Right lobe of liver (tissue), 6 donors: ENCODE data around the gene VNN1. TPM values are rescaled to one million over a fixed set of nuclear protein-coding genes. Genes with fewer than 3 reads are reported as not detected.

Source experiments
- ATAC-seq, 4 donors: fragments of 200-7000 bp; cut with Tn5 transposase; one replicate each; pipeline ENCODE4 v1.9.1; 2020; ENCODE audit warnings: mild to moderate bottlenecking in 4 of 4, moderate library complexity in 4 of 4
- DNase-seq, 3 donors: peaks; one replicate each; pipeline ENCODE4 v3.0.0-alpha.2; 2020
- H3K27ac ChIP-seq, 3 donors: fragments of 200-600 bp; one replicate each; pipeline ENCODE4 v1.8.0; 2022
- H3K27me3 ChIP-seq, 2 donors: fragments of 200-600 bp; one replicate each; pipeline ENCODE4 v1.8.0; 2022
- H3K36me3 ChIP-seq, 4 donors: fragments of 200-600 bp; sonication (generic) in 1 of 4; one replicate each; pipeline versions ENCODE4 v1.5.1 to v1.8.0; 2017 to 2022; ENCODE audit warnings: control low read depth in 1 of 4
- H3K4me1 ChIP-seq, 4 donors: fragments of 200-600 bp; sonication (generic) in 1 of 4; one replicate each; pipeline versions ENCODE4 v1.5.1 to v1.8.0; 2017 to 2022; ENCODE audit warnings: control low read depth in 1 of 4
- H3K4me3 ChIP-seq, 3 donors: fragments of 200-600 bp; one replicate each; pipeline ENCODE4 v1.8.0; 2022
- H3K9me3 ChIP-seq, 4 donors: fragments of 200-600 bp; sonication (generic) in 1 of 4; one replicate each; pipeline versions ENCODE4 v1.5.1 to v1.8.0; 2017 to 2022; ENCODE audit warnings: control low read depth in 1 of 4
- CTCF ChIP-seq, 4 donors: fragments of 200-600 bp in 3 of 4; fragments of 450-650 bp in 1 of 4; IDR thresholded peaks; one replicate each; pipeline versions ENCODE4 v1.5.1 to v1.8.0; 2016 to 2022; ENCODE audit warnings: antibody characterized with exemption in 4 of 4, mild to moderate bottlenecking in 2 of 4
- POLR2A ChIP-seq: fragments of 450-650 bp; IDR thresholded peaks from one replicate; pipeline ENCODE4 v1.6.1; 2017; ENCODE audit warnings: antibody characterized with exemption, mild to moderate bottlenecking
- WGBS: methylation state at CpG from one replicate; pipeline ENCODE4 v1.1.6; 2018; ENCODE audit warnings: low coverage, low lambda C conversion rate; ENCODE audit not compliant: insufficient coverage; ENCODE audit errors: missing lambda C conversion rate; 5-methylcytosine and 5-hydroxymethylcytosine counted together
- intact Hi-C, 2 donors: fragments of 100-400 bp; cut with DNase I; formaldehyde crosslinking; loops; one replicate each; pipeline versions ENCODE4 v1.11.2 to v1.14.1; 2022
- long read RNA-seq: library from polyadenylated mRNA; unstranded; transcript quantifications from one replicate; pipeline ENCODE4 v2.0.0, GENCODE V29; 2019
- total RNA-seq, 6 experiments: library from RNA; depleted of rRNA in 2 of 6; stranded (reverse); fragments of >200 nt in 2 of 6; fragmentation: NEBNext Ultra II Directional in 3 of 6; extraction: Animal tissue kit (Norgen Biotek cat#: 25700) in 3 of 6; gene quantifications; one replicate each; pipeline versions ENCODE4 v1.1.0 to v1.2.4, GENCODE V29; 2016 to 2023
- donor health status: DM: no; HTN: yes; CAD: no.
- donor health status: DM: no; HTN: no; CAD: no.
- donor health status: DM: no; HTN: no; CAD: no.
- donor health status: DM: no; HTN: yes; CAD: no.
- donor health status: DM: no; HTN: yes; CAD: no.

VNN1 gene
- 100 to 1,000 TPM in 2 of 6 experiments, 10 to 100 TPM in 4; 21.6 to 364 (median 96.0) TPM for total RNA-seq
- long read RNA-seq, partial matches to known transcripts, result 0 of 4 reads
- long read RNA-seq, other reads (novel, unspliced or antisense), result 0 of 4 reads

GRCh38 chr6:132713352-132714134 lies at the start of gene VNN1:
TSS of gene VNN1 (minus strand) at chr6:132714055. CDS start at chr6:132714035, 20 bp downstream.
- Histone ChIP-seq H3K36me3 (no peaks in the 10 kb centered on the region), H3K4me3 (peak within 1 kb of the TSS; percentile 22 to 50 (median 42)), H3K27me3 (no peaks in the 10 kb centered on the region), H3K27ac (peak within 1 kb of the TSS; percentile 88 to 95 (median 88)), H3K4me1 (peaks cover 0 to 31% (median 0%) of the 10 kb centered on the region in 4 donors), H3K9me3 (no peaks in the 10 kb centered on the region)
- intact Hi-C loops, result no loop called here
- peak; percentile 58 to 82 (median 66) for ATAC-seq
- DNase-seq, result peak; percentile 49 to 88 (median 77)
- TF ChIP-seq POLR2A (peak; percentile 91), CTCF (IDR thresholded peaks at IDR 0.05) (no peak)
- 23% methylated on average over 8 of the region's 8 CpGs for WGBS

GRCh38 chr6:132763269-132763668 lies 49.4 kb upstream of the VNN1 start:
- Histone ChIP-seq H3K4me3 (no peak overlapping the region), H3K36me3 (no peaks in the 10 kb centered on the region), H3K27ac (peak overlapping the region in 1 of 3 donors; percentile 45), H3K9me3 (no peaks in the 10 kb centered on the region), H3K4me1 (peaks cover 0 to 11% (median 0%) of the 10 kb centered on the region in 4 donors), H3K27me3 (no peaks in the 10 kb centered on the region)
- 63% methylated on average over 2 of the region's 2 CpGs for WGBS
- no peak for DNase-seq
- TF ChIP-seq POLR2A (no peak), CTCF (IDR thresholded peaks at IDR 0.05) (no peak)
- intact Hi-C loops, result loop anchor here in 1 of 2 donors (10.0 kb wide), 1 partner anchor 238 kb away; no protein-coding TSS in a partner anchor
- ATAC-seq, result peak; percentile 14 to 57 (median 43)

GRCh38 chr6:132760256-132760655 lies 46.4 kb upstream of the VNN1 start:
- TF ChIP-seq POLR2A (no peak), CTCF (IDR thresholded peaks at IDR 0.05) (no peak)
- no peaks in the 10 kb centered on the region for H3K9me3 ChIP-seq
- no peak overlapping the region for H3K4me3 ChIP-seq
- DNase-seq (no peak), ATAC-seq (no peak)
- H3K4me1 ChIP-seq, result peaks cover 0 to 11% (median 0%) of the 10 kb centered on the region in 4 donors
- H3K36me3 ChIP-seq, result no peaks in the 10 kb centered on the region
- no peak overlapping the region for H3K27ac ChIP-seq
- WGBS, result 78% methylated on average over 3 of the region's 3 CpGs
- intact Hi-C loops, result loop anchor here in 1 of 2 donors (10.0 kb wide), 1 partner anchor 235 kb away; no protein-coding TSS in a partner anchor
- H3K27me3 ChIP-seq, result no peaks in the 10 kb centered on the region

- DNase-seq (no peak), ATAC-seq (no peak)
- 100% methylated on average over 2 of the region's 2 CpGs for WGBS
- Histone ChIP-seq H3K27me3 (no peaks in the 10 kb centered on the region), H3K4me1 (peaks cover 0 to 6% (median 0%) of the 10 kb centered on the region in 4 donors), H3K4me3 (no peak overlapping the region), H3K27ac (no peak overlapping the region), H3K36me3 (no peaks in the 10 kb centered on the region), H3K9me3 (no peaks in the 10 kb centered on the region)
- intact Hi-C loops, result no loop called here
- no peak for TF ChIP-seq POLR2A
- TF ChIP-seq CTCF (IDR thresholded peaks at IDR 0.05), result no peak
Observed at GRCh38 chr6:132758689-132759088, 44.8 kb upstream of the VNN1 start.
